HepG2 (cell line): Measurements from ENCODE around the gene RCOR1. TPM values are rescaled to one million over a fixed set of nuclear protein-coding genes. Genes with fewer than 3 reads are reported as not detected.
A peak's percentile ranks its signal among the peaks of the same experiment; 100 is the strongest.

Experiments used
- ARNT2 ChIP-seq: sonication (generic); formaldehyde crosslinking; IDR thresholded peaks from 2 replicates; pipeline ENCODE4 v1.8.0; 2022; ENCODE audit warnings: mild to moderate bottlenecking, low read depth, missing genetic modification reagents, moderate library complexity
- CEBPG ChIP-seq: IDR thresholded peaks from 2 replicates; pipeline ENCODE4 v1.6.1; 2016
- E2F2 ChIP-seq: sonication (generic); formaldehyde crosslinking; IDR thresholded peaks from 2 replicates; pipeline ENCODE4 v1.4.0; 2020; ENCODE audit warnings: missing genetic modification reagents, borderline replicate concordance
- EZH2 ChIP-seq: conservative IDR thresholded peaks from 2 replicates; pipeline ENCODE4 v1.6.1; 2012; ENCODE audit warnings: mild to moderate bottlenecking, low read depth, low read length, moderate library complexity
- FOXK1 ChIP-seq: sonication (generic); formaldehyde crosslinking; IDR thresholded peaks from 2 replicates; pipeline ENCODE4 v1.4.0; 2020; ENCODE audit warnings: low read depth, missing genetic modification reagents, borderline replicate concordance
- HNF1A ChIP-seq, 2 experiments: sonication (generic) in 1 of 2; formaldehyde crosslinking in 1 of 2; IDR thresholded peaks; 2 replicates each; pipeline versions ENCODE4 v1.4.0 to v1.6.1; 2016 to 2020; ENCODE audit warnings: borderline replicate concordance in 1 of 2, low read depth in 1 of 2, mild to moderate bottlenecking in 1 of 2, missing genetic modification reagents in 1 of 2
- IRX3 ChIP-seq: sonication (generic); formaldehyde crosslinking; IDR thresholded peaks from 2 replicates; pipeline ENCODE4 v1.8.1; 2023; ENCODE audit warnings: mild to moderate bottlenecking, low read depth, missing genetic modification reagents, borderline replicate concordance
- MXI1 ChIP-seq: IDR thresholded peaks from 3 replicates; pipeline ENCODE4 v1.6.1; 2012; ENCODE audit warnings: low read depth, low read length, inconsistent platforms, borderline replicate concordance
- NCOA1 ChIP-seq: sonication (generic); formaldehyde crosslinking; IDR thresholded peaks from 2 replicates; pipeline ENCODE4 v1.9.0; 2021; ENCODE audit warnings: missing genetic modification reagents
- PRDM10 ChIP-seq: sonication (generic); formaldehyde crosslinking; IDR thresholded peaks from 2 replicates; pipeline ENCODE4 v1.4.0; 2020; ENCODE audit warnings: low read depth, missing genetic modification reagents
- ZFP36L1 ChIP-seq: sonication (generic); formaldehyde crosslinking; IDR thresholded peaks from 2 replicates; pipeline ENCODE4 v1.8.0; 2022; ENCODE audit warnings: mild to moderate bottlenecking, missing genetic modification reagents, moderate library complexity
- ZNF562 ChIP-seq: sonication (generic); formaldehyde crosslinking; IDR thresholded peaks from 2 replicates; pipeline ENCODE4 v1.8.0; 2022; ENCODE audit warnings: missing genetic modification reagents, borderline replicate concordance
- ZNF737 ChIP-seq: sonication (generic); formaldehyde crosslinking; IDR thresholded peaks from 2 replicates; pipeline ENCODE4 v1.5.0; 2020; ENCODE audit warnings: missing genetic modification reagents, mild to moderate bottlenecking, borderline replicate concordance
- ZSCAN30 ChIP-seq: sonication (generic); formaldehyde crosslinking; IDR thresholded peaks from 2 replicates; pipeline ENCODE4 v1.5.0; 2020; ENCODE audit warnings: mild to moderate bottlenecking, missing genetic modification reagents
- polyA plus RNA-seq, 8 experiments: library from polyadenylated mRNA; depleted of rRNA in 3 of 8; stranded (reverse) in 7 of 8; unstranded in 1 of 8; fragments of >200 nt; fragmentation: Illumina TruSeq in 4 of 8; extraction: Trizol in 4 of 8; gene quantifications; 2 replicates each; pipeline versions ENCODE4 v1.2.1 to v1.2.3, GENCODE V29; 2011 to 2016; ENCODE audit warnings: low read depth in 4 of 8, missing spikeins in 1 of 8, mixed read lengths in 1 of 8; ENCODE audit not compliant: insufficient read depth in 1 of 8
- total RNA-seq, 5 experiments: library from RNA; depleted of rRNA; stranded (reverse); fragments of >200 nt; fragmentation: Illumina TruSeq; extraction: Trizol; gene quantifications; 2 replicates each; pipeline ENCODE4 v1.2.3, GENCODE V29; 2016; ENCODE audit warnings: low read depth in 1 of 5
- TF ChIP-seq, protein P1 (sequence below): sonication (generic); formaldehyde crosslinking; conservative IDR thresholded peaks from 2 replicates; pipeline ENCODE4 v1.5.0; 2020; ENCODE audit warnings: missing genetic modification reagents

RCOR1 gene
- total and polyA plus RNA-seq, 2 of the 13 experiments (the other 11 are each of a cell fraction or from before 2014, with no cell fraction given), result 10.2 to 11.1 TPM

GRCh38 chr14:102690509-102691286 is 98.2 kb downstream of the RCOR1 start (continued):
- TF ChIP-seq CEBPG (peak; percentile 90), NCOA1 (no peak), HNF1A (IDR thresholded peaks at IDR 0.05; ENCODE audit: low read depth) (no peak), HNF1A (CRISPR knock-in tag; IDR thresholded peaks at IDR 0.05; ENCODE audit: borderline replicate concordance) (no peak), ARNT2 (CRISPR knock-in tag) (no peak), ZSCAN30 (CRISPR knock-in tag) (no peak), FOXK1 (CRISPR knock-in tag) (peak; percentile 88; the same call in 1 of the 2 replicates), ZFP36L1 (CRISPR knock-in tag) (no peak), MXI1 (no peak), E2F2 (CRISPR knock-in tag) (no peak), EZH2 (no peak), ZNF737 (CRISPR knock-in tag) (no peak), PRDM10 (CRISPR knock-in tag) (no peak), IRX3 (CRISPR knock-in tag) (no peak), ZNF562 (CRISPR knock-in tag) (no peak)
- TF ChIP-seq, protein P1, sequence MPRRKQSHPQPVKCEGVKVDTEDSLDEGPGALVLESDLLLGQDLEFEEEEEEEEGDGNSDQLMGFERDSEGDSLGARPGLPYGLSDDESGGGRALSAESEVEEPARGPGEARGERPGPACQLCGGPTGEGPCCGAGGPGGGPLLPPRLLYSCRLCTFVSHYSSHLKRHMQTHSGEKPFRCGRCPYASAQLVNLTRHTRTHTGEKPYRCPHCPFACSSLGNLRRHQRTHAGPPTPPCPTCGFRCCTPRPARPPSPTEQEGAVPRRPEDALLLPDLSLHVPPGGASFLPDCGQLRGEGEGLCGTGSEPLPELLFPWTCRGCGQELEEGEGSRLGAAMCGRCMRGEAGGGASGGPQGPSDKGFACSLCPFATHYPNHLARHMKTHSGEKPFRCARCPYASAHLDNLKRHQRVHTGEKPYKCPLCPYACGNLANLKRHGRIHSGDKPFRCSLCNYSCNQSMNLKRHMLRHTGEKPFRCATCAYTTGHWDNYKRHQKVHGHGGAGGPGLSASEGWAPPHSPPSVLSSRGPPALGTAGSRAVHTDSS (CRISPR knock-in tag), result no peak
